Epithelial cell of proximal tubule (primary cell): Measurements from ENCODE around the gene C2CD3. TPM values are rescaled to one million over a fixed set of nuclear protein-coding genes. Genes with fewer than 3 reads are reported as not detected.
"Not testable (repeated sequence)": the region's sequence is repeated elsewhere in the genome, so short reads cannot be mapped to it uniquely, and the experiment has no call there.

ENCODE experiments used
- DNase-seq: peaks from one replicate; pipeline ENCODE4 v3.0.0-alpha.2; 2011; ENCODE audit warnings: low read depth
- H3K4me3 ChIP-seq: 2 replicates; pipeline ENCODE4 v1.5.1; 2011; ENCODE audit warnings: low read depth, mild to moderate bottlenecking, low read length
- CTCF ChIP-seq: conservative IDR thresholded peaks from 2 replicates; pipeline ENCODE4 v1.5.1; 2012; ENCODE audit warnings: low read depth, mild to moderate bottlenecking, low read length
- total RNA-seq: library from RNA; depleted of rRNA; stranded (reverse); fragments of >200 nt; gene quantifications from 2 replicates; pipeline ENCODE4 v1.2.3, GENCODE V29; 2015

C2CD3 gene
- total RNA-seq, 1 donor from 2014 or later = 15.1 TPM

DNA sequence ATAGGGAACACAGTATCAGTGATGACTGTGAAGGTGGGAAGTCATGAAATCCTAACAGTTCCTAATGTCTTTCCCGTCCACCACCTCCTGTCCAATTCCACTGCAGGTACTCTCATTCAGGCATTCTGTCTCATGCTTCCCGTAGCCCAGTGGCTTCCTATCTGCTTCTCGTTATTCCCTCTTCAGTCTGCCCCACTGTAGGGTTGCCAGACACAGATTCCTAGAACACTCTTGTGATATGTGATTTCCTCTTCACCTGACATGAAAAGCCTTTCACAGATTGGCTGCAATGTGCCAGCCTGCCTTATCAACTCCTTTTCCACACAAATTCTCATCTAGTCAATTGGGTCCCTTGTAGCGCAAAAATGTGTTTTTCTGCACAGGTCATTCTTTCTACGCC lies 49.0 kb downstream of the C2CD3 start:
- H3K4me3 ChIP-seq = no peak overlapping the region
- DNase-seq = no peak
- TF ChIP-seq CTCF = no peak

GRCh38 chr11:74120260-74121035 lies 50.4 kb downstream of the C2CD3 start:
- not testable (repeated sequence) for H3K4me3 ChIP-seq

GRCh38 chr11:74116719-74117118 lies 54.1 kb downstream of the C2CD3 start:
- DNase-seq = no peak
- no peak for TF ChIP-seq CTCF
- no peak overlapping the region for H3K4me3 ChIP-seq

More at GRCh38 chr11:74120260-74121035, 50.4 kb downstream of the C2CD3 start:
- not testable (repeated sequence) for DNase-seq

DNA sequence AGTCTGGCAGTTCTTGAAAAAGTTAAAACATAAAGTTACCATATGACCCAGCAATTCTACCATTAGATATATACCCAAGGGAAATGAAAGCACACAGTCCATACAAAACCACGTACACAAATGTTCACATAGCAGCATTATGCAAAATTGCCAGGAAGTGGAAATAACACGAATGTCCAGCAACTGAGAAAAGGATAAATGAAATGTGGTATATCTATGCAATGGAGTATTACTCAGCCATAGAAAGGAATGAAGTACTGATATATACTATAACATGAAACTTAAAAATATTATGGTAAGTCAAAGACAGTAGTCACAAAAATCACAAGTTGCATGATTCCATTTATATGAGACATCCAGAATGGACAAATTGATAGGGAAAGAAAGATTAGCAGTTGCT lies 57.9 kb downstream of the C2CD3 start:
- no peak for TF ChIP-seq CTCF
- H3K4me3 ChIP-seq = no peak overlapping the region
- DNase-seq = no peak

- no peak for DNase-seq
- H3K4me3 ChIP-seq = no peak overlapping the region
- TF ChIP-seq CTCF = no peak
Observed at GRCh38 chr11:74106124-74106523, 64.7 kb downstream of the C2CD3 start.

DNA sequence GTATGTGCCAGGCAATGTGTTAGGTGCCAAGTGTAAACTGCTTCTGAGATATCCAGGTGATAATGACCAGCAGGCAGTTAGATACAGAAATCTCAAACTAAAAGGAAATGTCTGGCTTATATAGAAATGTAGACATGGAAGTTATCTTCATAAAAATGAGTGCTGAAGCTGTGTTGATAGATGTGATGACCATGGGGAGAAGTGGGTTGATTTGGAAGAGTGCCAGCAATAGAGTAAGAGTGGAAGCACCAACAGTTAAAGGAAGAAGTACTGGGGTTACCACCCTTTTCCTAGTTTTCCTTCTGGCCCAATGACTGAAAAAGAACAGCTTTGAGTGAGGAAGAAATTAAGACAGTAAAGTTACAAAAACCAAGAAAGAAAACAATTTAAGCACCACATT lies 68.5 kb downstream of the C2CD3 start:
- no peak for TF ChIP-seq CTCF
- DNase-seq = no peak
- no peak overlapping the region for H3K4me3 ChIP-seq

- no peak for DNase-seq
- TF ChIP-seq CTCF = no peak
- no peak overlapping the region for H3K4me3 ChIP-seq
Observed at GRCh38 chr11:74100735-74101134, 70.1 kb downstream of the C2CD3 start.
